Measurements from ENCODE around the gene LEF1. TPM values are rescaled to one million over a fixed set of nuclear protein-coding genes. Genes with fewer than 3 reads are reported as not detected.

LEF1 gene
- total and polyA plus RNA-seq, 2 donors (not counting 3 experiments of a cell fraction or from before 2014, with no cell fraction given): 0.46 TPM; not detected in 1

DNA sequence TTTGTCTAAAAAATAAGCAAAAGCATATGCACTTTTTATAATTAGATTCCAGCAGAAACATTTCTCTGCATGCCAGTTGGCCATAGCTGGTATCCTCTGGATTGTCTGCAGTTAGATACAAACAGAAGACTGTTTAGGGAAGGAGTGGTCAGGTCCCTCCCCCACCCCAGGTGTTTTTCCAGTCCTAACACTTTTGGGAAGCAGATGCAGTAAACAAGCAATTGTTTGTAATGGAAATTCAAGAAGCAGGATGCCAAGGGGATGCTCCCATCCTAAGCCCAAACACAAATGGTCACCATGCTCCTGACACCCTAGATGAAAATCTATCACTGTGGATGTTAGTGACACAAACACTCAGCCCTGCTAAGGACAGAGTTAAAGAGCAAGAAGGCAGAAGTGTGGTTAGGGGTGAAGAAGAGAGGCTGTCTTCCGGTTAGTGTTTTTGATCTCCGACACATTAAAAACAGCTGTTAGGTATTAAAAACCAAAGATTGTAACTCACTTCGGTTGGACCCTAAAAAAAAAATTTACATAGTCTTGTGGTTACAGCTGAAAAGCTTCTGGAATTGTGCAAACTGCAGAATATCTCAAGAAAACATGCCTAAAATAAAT lies 7.9 kb downstream of the LEF1 start:
- no peak overlapping the region for H3K9ac ChIP-seq (replicated peaks; ENCODE audit: extremely low read depth, insufficient read depth, low read length)
- TF ChIP-seq, protein P1, sequence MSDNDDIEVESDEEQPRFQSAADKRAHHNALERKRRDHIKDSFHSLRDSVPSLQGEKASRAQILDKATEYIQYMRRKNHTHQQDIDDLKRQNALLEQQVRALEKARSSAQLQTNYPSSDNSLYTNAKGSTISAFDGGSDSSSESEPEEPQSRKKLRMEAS (IDR thresholded peaks at IDR 0.05; ENCODE audit: insufficient read depth, insufficient read length): no peak
- TF ChIP-seq EZH2 (IDR thresholded peaks at IDR 0.05; ENCODE audit: borderline replicate concordance, low read depth, low read length, severe bottlenecking) (no peak), POLR2A (IDR thresholded peaks at IDR 0.05; ENCODE audit: low read depth, low read length) (no peak), FOS (IDR thresholded peaks at IDR 0.05; ENCODE audit: borderline replicate concordance, insufficient read depth, low read length) (no peak), GATA2 (IDR thresholded peaks at IDR 0.05; ENCODE audit: insufficient read depth, insufficient read length, low read depth, low read length) (no peak), POLR2AphosphoS5 (IDR thresholded peaks at IDR 0.05; ENCODE audit: insufficient read depth, low read depth, low read length) (no peak)
- TF ChIP-seq, protein P2, sequence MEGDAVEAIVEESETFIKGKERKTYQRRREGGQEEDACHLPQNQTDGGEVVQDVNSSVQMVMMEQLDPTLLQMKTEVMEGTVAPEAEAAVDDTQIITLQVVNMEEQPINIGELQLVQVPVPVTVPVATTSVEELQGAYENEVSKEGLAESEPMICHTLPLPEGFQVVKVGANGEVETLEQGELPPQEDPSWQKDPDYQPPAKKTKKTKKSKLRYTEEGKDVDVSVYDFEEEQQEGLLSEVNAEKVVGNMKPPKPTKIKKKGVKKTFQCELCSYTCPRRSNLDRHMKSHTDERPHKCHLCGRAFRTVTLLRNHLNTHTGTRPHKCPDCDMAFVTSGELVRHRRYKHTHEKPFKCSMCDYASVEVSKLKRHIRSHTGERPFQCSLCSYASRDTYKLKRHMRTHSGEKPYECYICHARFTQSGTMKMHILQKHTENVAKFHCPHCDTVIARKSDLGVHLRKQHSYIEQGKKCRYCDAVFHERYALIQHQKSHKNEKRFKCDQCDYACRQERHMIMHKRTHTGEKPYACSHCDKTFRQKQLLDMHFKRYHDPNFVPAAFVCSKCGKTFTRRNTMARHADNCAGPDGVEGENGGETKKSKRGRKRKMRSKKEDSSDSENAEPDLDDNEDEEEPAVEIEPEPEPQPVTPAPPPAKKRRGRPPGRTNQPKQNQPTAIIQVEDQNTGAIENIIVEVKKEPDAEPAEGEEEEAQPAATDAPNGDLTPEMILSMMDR (IDR thresholded peaks at IDR 0.05; ENCODE audit: extremely low read depth in 1 of 2, insufficient read depth in 1 of 2, low read depth in 1 of 2, low read length in 2 of 2): no peak
- peaks cover 29 to 62% of the 10 kb centered on the region in 2 experiments for H3K27me3 ChIP-seq (ENCODE audit: control insufficient read depth in 2 of 2, insufficient read depth in 2 of 2, low read length in 2 of 2)
- ChIA-PET CTCF (no interaction called here), POLR2A (no interaction called here)
- H3K9me3 ChIP-seq (replicated peaks; ENCODE audit: control insufficient read depth, insufficient read depth, low read length): no peaks in the 10 kb centered on the region
- no peaks in the 10 kb centered on the region for H3K36me3 ChIP-seq (ENCODE audit: control insufficient read depth in 2 of 2, extremely low read depth in 1 of 2, insufficient read depth in 2 of 2, low read length in 2 of 2)
- no peak overlapping the region for H2AFZ ChIP-seq (ENCODE audit: low read depth, low read length)
- no peak overlapping the region for H3K4me2 ChIP-seq (ENCODE audit: insufficient read depth, low read length)
- H3K4me3 ChIP-seq (replicated peaks in 1 of 3; ENCODE audit: insufficient read depth in 1 of 3, low read depth in 1 of 3, low read length in 3 of 3): no peak overlapping the region
- dilution Hi-C loops (cut with MboI; ENCODE audit: extremely low pct_ligation_motif_present, low sequenced_read_pairs) (no loop called here), intact Hi-C loops (cut with micrococcal nuclease) (loop anchor here (10.0 kb wide), 1 partner anchor 414 kb away; no protein-coding TSS in a partner anchor)
- FAIRE-seq: no peak
- no peaks in the 10 kb centered on the region for H3K4me1 ChIP-seq (ENCODE audit: control insufficient read depth, extremely low read depth, insufficient read depth, low read length)
- H4K20me1 ChIP-seq (replicated peaks; ENCODE audit: control insufficient read depth, extremely low read depth, insufficient read depth, low read length): no peaks in the 10 kb centered on the region
- no peak overlapping the region for H3K27ac ChIP-seq (ENCODE audit: insufficient read depth, low read depth, low read length)
- no peaks in the 10 kb centered on the region for H3K79me2 ChIP-seq (ENCODE audit: control insufficient read depth, insufficient read depth, low read length)
- H3K9me1 ChIP-seq (replicated peaks; ENCODE audit: control insufficient read depth, extremely low read depth, insufficient read depth, low read length): no peaks in the 10 kb centered on the region
- no peak for DNase-seq (ENCODE audit: low read depth, low spot score)
- no TSS peak for BruUV-seq (replicated peaks)

Measured in endothelial cell of umbilical vein (primary cell).